H1 (cell line): ENCODE results near the gene CHRM1.

ENCODE experiments used
- CTCF ChIP-seq, 3 experiments: IDR thresholded peaks; 1 replicate in 2 of 3; 2 replicates in 1 of 3; pipeline versions ENCODE4 v1.5.1 to v1.6.1; 2011; ENCODE audit warnings: low read length in 3 of 3, mild to moderate bottlenecking in 3 of 3, inconsistent platforms in 2 of 3, low read depth in 1 of 3, moderate library complexity in 1 of 3; ENCODE audit not compliant: insufficient read depth in 1 of 3; ENCODE audit errors: control extremely low read depth in 1 of 3
- EZH2 ChIP-seq: fragments of 200-600 bp; sonication (generic); IDR thresholded peaks from 2 replicates; pipeline ENCODE4 v1.7.1; 2012; ENCODE audit warnings: low read depth, mild to moderate bottlenecking, moderate library complexity, low read length, inconsistent platforms; ENCODE audit not compliant: severe bottlenecking
- JUND ChIP-seq: IDR thresholded peaks from 2 replicates; pipeline ENCODE4 v1.6.1; 2011; ENCODE audit warnings: mild to moderate bottlenecking, improper control_type of control experiment, low read length
- KDM1A ChIP-seq: fragments of 200-600, 300-600 bp; sonication (generic); IDR thresholded peaks from 2 replicates; pipeline ENCODE4 v1.7.1; 2016; ENCODE audit warnings: mild to moderate bottlenecking, low read length, borderline replicate concordance
- MAX ChIP-seq: IDR thresholded peaks from 2 replicates; pipeline ENCODE4 v1.6.1; 2012; ENCODE audit warnings: inconsistent platforms
- TAF7 ChIP-seq: optimal IDR thresholded peaks from 2 replicates; pipeline ENCODE3; 2011; ENCODE audit warnings: low read depth, mild to moderate bottlenecking, inconsistent platforms, low read length, moderate library complexity, borderline replicate concordance

DNA sequence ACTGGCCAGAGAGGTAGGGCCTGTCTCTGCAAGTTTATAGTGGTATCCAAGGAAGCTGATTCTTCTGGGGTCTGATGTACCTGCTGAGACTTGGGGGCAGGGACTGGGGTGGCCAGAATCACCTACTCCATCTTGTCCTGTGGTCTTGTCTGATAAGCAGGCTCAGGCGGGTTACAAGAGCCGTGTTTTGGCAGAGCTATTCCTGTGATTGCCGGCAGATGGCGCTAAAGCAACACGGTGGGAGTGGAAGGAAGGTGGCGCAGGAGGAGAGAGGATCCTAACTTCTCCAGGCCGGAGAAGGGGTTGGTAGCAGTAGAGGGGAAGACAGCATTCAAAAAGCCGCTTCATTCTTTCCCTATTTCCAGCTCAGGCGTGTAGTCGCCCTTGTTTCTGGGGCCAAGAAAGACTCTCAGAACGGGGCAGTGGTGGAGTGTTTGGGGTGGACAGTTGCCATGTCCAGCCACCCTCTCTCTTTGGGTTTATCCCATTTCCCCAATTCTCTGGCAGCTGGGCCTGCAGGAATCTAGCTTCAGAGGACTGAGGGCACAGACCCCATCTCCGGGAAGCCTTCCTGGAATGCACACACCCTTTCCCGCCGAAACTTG, 15.1 kb downstream of the CHRM1 start:
- TF ChIP-seq CTCF (IDR thresholded peaks at IDR 0.05; ENCODE audit: control extremely low read depth in 1 of 3, insufficient read depth in 1 of 3, low read depth in 1 of 3, low read length in 3 of 3) (peak; percentile 99 to 100 (median 99)), JUND (no peak), TAF7 (no peak), KDM1A (no peak), EZH2 (no peak), MAX (peak; percentile 31; the same call in 1 of the 2 replicates)
